Loucy (cell line): Measurements from ENCODE around the gene LY6G5C.

Experiments used
- H2AFZ ChIP-seq: fragments of 200-600 bp; sonication (generic); 2 replicates; pipeline ENCODE4 v1.6.0; 2016; ENCODE audit warnings: antibody characterized with exemption, mild to moderate bottlenecking, low read length, moderate library complexity
- H3F3A ChIP-seq: fragments of 200-600 bp; 2 replicates; pipeline ENCODE4 v1.6.0; 2016; ENCODE audit warnings: antibody characterized with exemption, low read depth, mild to moderate bottlenecking
- H3K27me3 ChIP-seq: fragments of 200-600 bp; sonication (generic); 2 replicates; pipeline ENCODE4 v1.6.1; 2014; ENCODE audit warnings: low read length, mild to moderate bottlenecking; ENCODE audit not compliant: insufficient read depth, poor library complexity, severe bottlenecking
- H3K36me3 ChIP-seq: fragments of 200-600 bp; sonication (generic); 2 replicates; pipeline ENCODE4 v1.6.1; 2016; ENCODE audit warnings: low read length; ENCODE audit not compliant: insufficient read depth
- H3K4me1 ChIP-seq: fragments of 200-600 bp; sonication (generic); 2 replicates; pipeline ENCODE4 v1.5.1; 2014; ENCODE audit warnings: low read length, mild to moderate bottlenecking; ENCODE audit not compliant: insufficient read depth, poor library complexity, severe bottlenecking
- H3K4me2 ChIP-seq: fragments of 200-600 bp; sonication (generic); 2 replicates; pipeline ENCODE4 v1.6.0; 2014; ENCODE audit warnings: antibody characterized with exemption, low read length, low read depth, mild to moderate bottlenecking; ENCODE audit not compliant: poor library complexity, severe bottlenecking
- H3K4me3 ChIP-seq: fragments of 200-600 bp; sonication (generic); 2 replicates; pipeline ENCODE4 v1.5.1; 2014; ENCODE audit warnings: low read length, mild to moderate bottlenecking, mixed read lengths; ENCODE audit not compliant: poor library complexity, severe bottlenecking
- H3K79me2 ChIP-seq: fragments of 200-600 bp; sonication (generic); 2 replicates; pipeline ENCODE4 v1.6.1; 2014; ENCODE audit warnings: low read length; ENCODE audit not compliant: insufficient read depth
- H3K9ac ChIP-seq: fragments of 200-600 bp; sonication (generic); 2 replicates; pipeline ENCODE4 v1.6.0; 2014; ENCODE audit warnings: mild to moderate bottlenecking, low read depth, low read length, moderate library complexity; ENCODE audit not compliant: poor library complexity, severe bottlenecking
- H3K9me2 ChIP-seq: fragments of 200-600 bp; sonication (generic); replicated peaks from 2 replicates; pipeline ENCODE4 v1.6.1; 2016; ENCODE audit warnings: low read depth, low read length, mixed read lengths
- H3K9me3 ChIP-seq: fragments of 200-600 bp; sonication (generic); 2 replicates; pipeline ENCODE4 v1.6.1; 2014; ENCODE audit warnings: mild to moderate bottlenecking, antibody characterized with exemption, low read length, low read depth; ENCODE audit not compliant: insufficient read depth
- H4K20me1 ChIP-seq: fragments of 200-600 bp; sonication (generic); 2 replicates; pipeline ENCODE4 v1.6.0; 2014; ENCODE audit warnings: antibody characterized with exemption, low read length, mild to moderate bottlenecking; ENCODE audit not compliant: insufficient read depth, poor library complexity, severe bottlenecking
- EZH2phosphoT487 ChIP-seq: fragments of 200-600 bp; IDR thresholded peaks from 2 replicates; pipeline ENCODE4 v1.6.1; 2018; ENCODE audit warnings: antibody characterized with exemption, mild to moderate bottlenecking, moderate library complexity, borderline replicate concordance
- TF ChIP-seq, protein P1 (sequence below): fragments of 200-600 bp; sonication (generic); conservative IDR thresholded peaks from 2 replicates; pipeline ENCODE4 v1.5.1; 2014; ENCODE audit warnings: mild to moderate bottlenecking, antibody characterized with exemption, low read length

Gene LY6G5C

DNA sequence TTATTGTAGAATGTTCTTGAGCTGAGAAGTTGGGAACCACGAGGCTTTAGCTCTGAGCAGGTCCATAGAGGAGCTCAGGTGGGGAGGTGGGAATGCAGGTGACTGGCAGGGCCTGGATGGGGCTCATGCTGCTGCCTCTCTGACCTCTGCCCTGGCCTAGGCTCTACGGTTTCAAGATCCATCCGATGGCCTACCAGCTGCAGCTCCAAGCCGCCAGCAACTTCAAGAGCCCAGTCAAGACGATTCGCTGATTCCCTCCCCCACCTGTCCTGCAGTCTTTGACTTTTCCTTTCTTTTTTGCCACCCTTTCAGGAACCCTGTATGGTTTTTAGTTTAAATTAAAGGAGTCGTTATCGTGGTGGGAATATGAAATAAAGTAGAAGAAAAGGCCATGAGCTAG, 11.2 kb downstream of the LY6G5C start, which contains the start of gene LY6G5B:
Gene LY6G5B (plus strand): TSS at position 301 of the 400 bp plus-strand sequence. CDS start 975 bp downstream, outside the sequence.
- Histone ChIP-seq H3K9me3 (no peaks in the 10 kb centered on the region), H3K9ac (peak within 1 kb of the TSS; percentile 98), H3K4me2 (peak within 1 kb of the TSS; percentile 99), H3K27me3 (no peaks in the 10 kb centered on the region), H3K36me3 (peaks cover 54% of the 10 kb centered on the region; the same call in 1 of the 2 replicates), H3K4me3 (no peak within 1 kb of the TSS), H3F3A (no peaks in the 10 kb centered on the region), H3K4me1 (peaks cover 24% of the 10 kb centered on the region), H3K79me2 (peaks cover 51% of the 10 kb centered on the region), H3K9me2 (no peaks in the 10 kb centered on the region), H2AFZ (no peak within 1 kb of the TSS), H4K20me1 (peaks cover 22% of the 10 kb centered on the region)
- TF ChIP-seq EZH2phosphoT487 = no peak
- TF ChIP-seq, protein P1, sequence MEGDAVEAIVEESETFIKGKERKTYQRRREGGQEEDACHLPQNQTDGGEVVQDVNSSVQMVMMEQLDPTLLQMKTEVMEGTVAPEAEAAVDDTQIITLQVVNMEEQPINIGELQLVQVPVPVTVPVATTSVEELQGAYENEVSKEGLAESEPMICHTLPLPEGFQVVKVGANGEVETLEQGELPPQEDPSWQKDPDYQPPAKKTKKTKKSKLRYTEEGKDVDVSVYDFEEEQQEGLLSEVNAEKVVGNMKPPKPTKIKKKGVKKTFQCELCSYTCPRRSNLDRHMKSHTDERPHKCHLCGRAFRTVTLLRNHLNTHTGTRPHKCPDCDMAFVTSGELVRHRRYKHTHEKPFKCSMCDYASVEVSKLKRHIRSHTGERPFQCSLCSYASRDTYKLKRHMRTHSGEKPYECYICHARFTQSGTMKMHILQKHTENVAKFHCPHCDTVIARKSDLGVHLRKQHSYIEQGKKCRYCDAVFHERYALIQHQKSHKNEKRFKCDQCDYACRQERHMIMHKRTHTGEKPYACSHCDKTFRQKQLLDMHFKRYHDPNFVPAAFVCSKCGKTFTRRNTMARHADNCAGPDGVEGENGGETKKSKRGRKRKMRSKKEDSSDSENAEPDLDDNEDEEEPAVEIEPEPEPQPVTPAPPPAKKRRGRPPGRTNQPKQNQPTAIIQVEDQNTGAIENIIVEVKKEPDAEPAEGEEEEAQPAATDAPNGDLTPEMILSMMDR = no peak

GRCh38 chr6:31666337-31666965, 14.4 kb downstream of the LY6G5C start:
- H3K4me2 ChIP-seq = peak overlapping the region; percentile 99
- peak overlapping the region; percentile 88 for H3K4me3 ChIP-seq
- no peak for TF ChIP-seq EZH2phosphoT487
- TF ChIP-seq, protein P1 = no peak
- peaks cover 43% of the 10 kb centered on the region; the same call in 1 of the 2 replicates for H3K36me3 ChIP-seq
- H3K9me3 ChIP-seq = no peaks in the 10 kb centered on the region
- H3K27me3 ChIP-seq = no peaks in the 10 kb centered on the region
- H2AFZ ChIP-seq = peak overlapping the region; percentile 65
- peaks cover 77% of the 10 kb centered on the region for H3K79me2 ChIP-seq
- H3K9me2 ChIP-seq = no peaks in the 10 kb centered on the region
- H4K20me1 ChIP-seq = peaks cover 22% of the 10 kb centered on the region
- H3K9ac ChIP-seq = peak overlapping the region; percentile 98
- peaks cover 38% of the 10 kb centered on the region for H3K4me1 ChIP-seq
- no peaks in the 10 kb centered on the region for H3F3A ChIP-seq

- peak within 1 kb of the TSS; percentile 98 for H3K9ac ChIP-seq
- peak within 1 kb of the TSS; percentile 99 for H3K4me2 ChIP-seq
- H2AFZ ChIP-seq = peak within 1 kb of the TSS; percentile 68
- peak within 1 kb of the TSS; percentile 88 for H3K4me3 ChIP-seq
- peaks cover 21% of the 10 kb centered on the region for H4K20me1 ChIP-seq
- H3K9me3 ChIP-seq = no peaks in the 10 kb centered on the region
- H3K36me3 ChIP-seq = peaks cover 35% of the 10 kb centered on the region; the same call in 1 of the 2 replicates
- H3F3A ChIP-seq = no peaks in the 10 kb centered on the region
- no peaks in the 10 kb centered on the region for H3K27me3 ChIP-seq
- TF ChIP-seq EZH2phosphoT487 = no peak
- TF ChIP-seq, protein P1 = no peak
- peaks cover 43% of the 10 kb centered on the region for H3K4me1 ChIP-seq
- H3K9me2 ChIP-seq = no peaks in the 10 kb centered on the region
- peaks cover 74% of the 10 kb centered on the region for H3K79me2 ChIP-seq
These were observed 15.1 kb downstream of the LY6G5C start, which contains the start of gene CSNK2B for GRCh38 chr6:31665501-31666336. Gene CSNK2B (plus strand): TSS chr6:31666080. CDS start chr6:31666832, 752 bp downstream.
